Activated T-helper 17 cell treated with anti-CD3 and anti-CD28 coated beads, Interleukin-2, amount 50 U/mL, for 72 hours (primary cell): Measurements from ENCODE around the gene RXRA. TPM values are rescaled to one million over a fixed set of nuclear protein-coding genes. Genes with fewer than 3 reads are reported as not detected.

Source experiments
- ATAC-seq: fragments of 150-1000 bp; cut with Tn5 transposase; replicated peaks from 2 replicates; pipeline ENCODE4 v1.10.0; 2021; ENCODE audit warnings: mild to moderate bottlenecking, moderate library complexity
- H3K27ac Mint-ChIP-seq: one replicate; pipeline ENCODE4 v1.8.0; 2022; ENCODE audit warnings: mixed read lengths
- H3K27me3 Mint-ChIP-seq: one replicate; pipeline ENCODE4 v1.8.0; 2022; ENCODE audit warnings: mixed read lengths
- H3K36me3 Mint-ChIP-seq: one replicate; pipeline ENCODE4 v1.8.0; 2022; ENCODE audit warnings: low read depth, mild to moderate bottlenecking, mixed read lengths
- H3K4me1 Mint-ChIP-seq: one replicate; pipeline ENCODE4 v1.8.0; 2022; ENCODE audit warnings: mixed read lengths
- H3K4me3 Mint-ChIP-seq: one replicate; pipeline ENCODE4 v1.8.0; 2022; ENCODE audit warnings: mild to moderate bottlenecking, mixed read lengths
- H3K9me3 Mint-ChIP-seq: one replicate; pipeline ENCODE4 v1.8.0; 2022; ENCODE audit warnings: mixed read lengths
- total RNA-seq, 2 donors: library from RNA; stranded (reverse); gene quantifications; one replicate each; pipeline ENCODE4 v1.2.3, GENCODE V29; 2022

Gene RXRA
- total RNA-seq, 2 donors from 2014 or later: 4.2 to 41.6 TPM

DNA sequence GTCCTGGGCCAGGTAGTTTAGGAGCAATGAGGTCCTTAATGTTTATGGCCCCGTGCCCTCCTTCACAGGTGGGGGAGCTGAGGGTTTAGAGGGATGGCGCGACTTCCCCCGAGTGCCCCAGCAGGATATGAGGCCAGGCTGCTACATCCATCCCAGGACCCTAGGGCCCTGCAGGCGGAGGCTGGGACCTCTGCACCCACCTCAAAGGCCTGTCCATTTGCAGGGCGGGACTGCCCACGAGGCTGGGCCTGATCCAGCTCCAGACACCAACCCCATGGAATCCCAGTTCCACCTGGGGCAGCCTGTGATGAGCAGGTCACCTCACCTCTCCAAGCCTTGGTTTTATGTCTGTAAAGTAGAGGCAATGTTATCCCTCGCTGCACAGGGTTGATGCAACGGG, 142.1 kb downstream of the RXRA start:
- no peaks in the 10 kb centered on the region for H3K27me3 Mint-ChIP-seq
- H3K27ac Mint-ChIP-seq: no peak overlapping the region
- no peaks in the 10 kb centered on the region for H3K36me3 Mint-ChIP-seq
- H3K4me3 Mint-ChIP-seq: no peak overlapping the region
- no peaks in the 10 kb centered on the region for H3K4me1 Mint-ChIP-seq
- no peak for ATAC-seq
- no peaks in the 10 kb centered on the region for H3K9me3 Mint-ChIP-seq

- ATAC-seq: no peak
- H3K4me1 Mint-ChIP-seq: no peaks in the 10 kb centered on the region
- no peak overlapping the region for H3K27ac Mint-ChIP-seq
- H3K27me3 Mint-ChIP-seq: no peaks in the 10 kb centered on the region
- no peak overlapping the region for H3K4me3 Mint-ChIP-seq
- no peaks in the 10 kb centered on the region for H3K36me3 Mint-ChIP-seq
- H3K9me3 Mint-ChIP-seq: no peaks in the 10 kb centered on the region
Measured at GRCh38 chr9:134469041-134469875, 143.0 kb downstream of the RXRA start.

DNA sequence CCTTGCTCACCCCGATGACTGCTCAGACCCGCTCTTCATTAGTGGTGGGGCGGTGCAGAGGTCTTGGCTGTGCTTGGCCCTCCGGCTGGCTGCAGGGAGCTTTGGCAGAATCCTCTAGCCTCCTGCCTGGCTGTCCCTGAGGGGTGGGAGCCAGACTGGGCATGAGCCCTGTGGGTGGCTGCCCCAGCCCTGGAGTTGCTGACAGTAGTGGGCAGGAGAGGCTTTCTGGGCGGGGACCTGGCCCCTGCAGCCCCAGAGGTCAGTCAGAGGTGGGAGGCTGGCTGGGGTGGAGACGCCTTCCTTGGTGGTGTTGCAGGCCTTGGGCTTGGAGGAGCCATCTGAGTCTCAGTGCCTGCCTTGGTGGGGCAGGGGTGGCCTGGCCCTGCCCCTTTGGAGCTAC, 146.0 kb downstream of the RXRA start:
- H3K36me3 Mint-ChIP-seq: no peaks in the 10 kb centered on the region
- no peak overlapping the region for H3K4me3 Mint-ChIP-seq
- no peak for ATAC-seq
- no peaks in the 10 kb centered on the region for H3K9me3 Mint-ChIP-seq
- H3K4me1 Mint-ChIP-seq: no peaks in the 10 kb centered on the region
- H3K27me3 Mint-ChIP-seq: no peaks in the 10 kb centered on the region
- H3K27ac Mint-ChIP-seq: no peak overlapping the region

DNA sequence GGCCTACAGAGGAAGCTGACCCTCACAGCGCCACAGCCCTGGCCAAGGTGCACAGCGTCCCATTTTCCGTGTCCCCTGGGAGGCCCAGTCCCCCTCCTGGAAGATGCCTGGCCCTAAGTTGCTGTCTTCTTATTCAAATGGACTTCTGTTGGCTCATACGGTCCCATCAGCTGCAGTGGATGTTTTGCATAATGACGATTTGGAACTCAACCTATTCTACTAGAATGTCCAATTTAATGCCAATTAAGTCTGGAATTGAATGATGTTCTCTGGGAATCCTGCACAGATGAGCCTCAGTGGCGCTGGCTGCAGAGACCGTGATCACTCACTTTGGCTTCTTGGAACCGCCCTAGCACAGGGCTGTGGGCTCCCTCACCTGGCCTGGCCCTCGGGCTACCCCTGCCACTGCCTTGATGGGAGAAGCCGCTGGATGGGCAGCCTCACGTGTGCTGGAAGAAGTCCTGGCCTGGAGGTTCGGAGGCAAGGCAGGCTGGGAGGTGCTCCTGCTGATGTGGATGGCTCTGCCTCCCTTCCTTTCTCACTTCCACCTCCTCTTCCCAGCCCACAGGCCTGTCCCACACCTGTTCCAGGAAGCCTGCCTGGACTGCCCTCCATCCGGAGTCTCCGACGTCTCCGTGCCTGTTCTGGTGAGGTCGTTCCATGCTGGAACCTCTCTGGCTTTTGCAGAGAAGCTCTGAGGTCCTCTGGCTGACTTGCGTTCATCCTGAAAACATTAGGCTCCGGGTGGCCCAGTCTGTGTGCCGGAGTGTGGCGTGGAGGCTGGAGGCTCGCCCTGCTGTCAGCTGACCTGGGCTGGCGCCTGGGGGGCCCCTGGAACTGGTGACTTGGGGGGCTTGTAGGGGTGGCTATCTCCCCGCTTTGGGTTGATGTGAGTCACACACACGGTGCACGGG, 147.1 kb downstream of the RXRA start:
- H3K9me3 Mint-ChIP-seq: no peaks in the 10 kb centered on the region
- H3K36me3 Mint-ChIP-seq: no peaks in the 10 kb centered on the region
- no peak overlapping the region for H3K4me3 Mint-ChIP-seq
- no peak overlapping the region for H3K27ac Mint-ChIP-seq
- no peaks in the 10 kb centered on the region for H3K4me1 Mint-ChIP-seq
- no peak for ATAC-seq
- no peaks in the 10 kb centered on the region for H3K27me3 Mint-ChIP-seq

DNA sequence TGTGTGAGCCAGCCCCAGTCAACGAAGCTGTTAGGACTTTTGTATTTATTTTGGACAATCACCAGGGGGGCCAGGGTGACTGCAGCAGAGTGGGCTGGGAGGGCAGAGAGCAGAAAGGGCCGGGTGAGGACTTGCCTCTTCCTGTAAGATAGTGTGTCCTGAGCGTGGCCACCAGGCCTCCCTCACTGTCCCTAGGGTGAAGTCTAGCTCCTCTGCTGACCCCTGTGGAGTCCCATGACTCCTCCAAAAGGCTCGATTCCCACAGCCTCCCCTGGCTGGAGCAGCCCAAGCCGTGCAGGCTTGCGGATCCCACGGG, 147.8 kb downstream of the RXRA start:
- Mint-ChIP-seq H3K27ac (no peak overlapping the region), H3K4me1 (no peaks in the 10 kb centered on the region), H3K27me3 (no peaks in the 10 kb centered on the region), H3K4me3 (no peak overlapping the region), H3K9me3 (no peaks in the 10 kb centered on the region), H3K36me3 (no peaks in the 10 kb centered on the region)
- ATAC-seq: no peak

DNA sequence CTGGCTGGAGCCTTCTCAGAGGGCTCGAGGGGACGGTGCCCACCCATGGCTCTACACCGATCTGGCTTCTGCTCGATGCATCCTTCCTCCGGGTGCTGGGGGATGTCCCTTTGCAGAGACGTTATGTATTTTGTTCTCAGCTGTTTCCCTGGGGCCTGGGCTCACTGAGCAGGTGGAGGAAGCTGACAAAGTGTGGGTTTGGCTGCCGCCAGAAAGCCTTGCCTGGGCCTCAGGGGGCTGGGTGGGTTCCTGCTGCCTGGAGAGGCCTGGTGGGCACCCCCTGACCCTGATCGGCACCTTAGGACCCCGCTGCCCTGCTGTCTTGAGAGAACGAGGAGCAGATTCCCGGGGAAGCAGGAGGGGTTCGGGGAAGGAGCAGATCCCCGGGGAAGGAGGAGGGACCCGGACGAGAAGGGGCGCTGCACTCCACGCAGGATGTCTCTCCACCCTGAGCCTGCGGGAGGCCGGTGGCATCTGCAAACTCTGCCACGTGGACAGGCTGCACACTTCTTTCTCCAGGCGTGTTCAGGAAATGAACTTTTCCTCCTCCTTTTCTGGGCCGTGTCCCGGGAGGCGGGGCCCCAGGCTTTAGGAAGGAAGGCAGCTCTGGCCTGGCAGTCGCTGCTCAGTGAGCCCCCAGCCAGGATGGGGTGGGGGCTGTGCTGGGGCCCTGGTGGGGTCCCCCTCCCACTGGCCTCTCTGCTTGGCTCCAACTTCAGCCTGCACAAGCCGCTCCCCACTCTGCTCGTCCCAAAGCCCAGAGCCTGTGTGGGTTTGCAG, 148.9 kb downstream of the RXRA start:
- H3K4me3 Mint-ChIP-seq: no peak overlapping the region
- no peak for ATAC-seq
- no peaks in the 10 kb centered on the region for H3K36me3 Mint-ChIP-seq
- no peaks in the 10 kb centered on the region for H3K4me1 Mint-ChIP-seq
- no peaks in the 10 kb centered on the region for H3K9me3 Mint-ChIP-seq
- H3K27me3 Mint-ChIP-seq: no peaks in the 10 kb centered on the region
- H3K27ac Mint-ChIP-seq: no peak overlapping the region

DNA sequence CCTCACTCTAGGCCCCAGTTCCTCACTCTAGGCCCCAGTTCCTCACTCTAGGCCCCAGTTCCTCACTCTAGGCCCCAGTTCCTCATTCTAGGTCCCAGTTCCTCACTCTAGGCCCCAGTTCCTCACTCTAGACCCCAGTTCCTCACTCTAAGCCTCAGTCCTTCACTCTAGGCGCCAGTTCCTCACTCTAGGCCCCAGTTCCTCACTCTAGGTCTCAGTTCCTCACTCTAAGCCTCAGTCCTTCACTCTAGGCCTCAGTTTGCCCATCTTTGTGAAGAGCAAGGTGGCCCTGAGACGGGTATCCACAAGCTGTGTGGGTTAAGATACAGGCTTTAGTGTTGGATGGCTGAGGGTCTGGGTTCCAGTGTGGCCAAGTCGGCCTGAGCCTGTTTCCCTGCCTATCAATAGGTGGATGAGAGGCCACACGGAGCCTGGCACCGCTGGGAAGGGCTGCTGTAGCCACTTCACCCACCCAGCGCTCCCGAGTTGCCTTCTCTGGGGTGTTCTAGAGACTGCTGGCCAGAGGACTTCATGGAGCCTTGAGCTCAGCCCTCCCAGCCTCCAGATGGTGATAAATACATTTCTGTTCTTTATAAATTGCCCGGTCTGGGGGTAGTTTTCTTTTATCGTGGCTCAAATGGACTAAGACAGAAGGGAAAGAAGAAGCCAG, 150.2 kb downstream of the RXRA start:
- no peak overlapping the region for H3K4me3 Mint-ChIP-seq
- H3K27ac Mint-ChIP-seq: peak overlapping the region; percentile 68
- no peaks in the 10 kb centered on the region for H3K36me3 Mint-ChIP-seq
- no peak for ATAC-seq
- no peaks in the 10 kb centered on the region for H3K27me3 Mint-ChIP-seq
- no peaks in the 10 kb centered on the region for H3K9me3 Mint-ChIP-seq
- H3K4me1 Mint-ChIP-seq: no peaks in the 10 kb centered on the region

DNA sequence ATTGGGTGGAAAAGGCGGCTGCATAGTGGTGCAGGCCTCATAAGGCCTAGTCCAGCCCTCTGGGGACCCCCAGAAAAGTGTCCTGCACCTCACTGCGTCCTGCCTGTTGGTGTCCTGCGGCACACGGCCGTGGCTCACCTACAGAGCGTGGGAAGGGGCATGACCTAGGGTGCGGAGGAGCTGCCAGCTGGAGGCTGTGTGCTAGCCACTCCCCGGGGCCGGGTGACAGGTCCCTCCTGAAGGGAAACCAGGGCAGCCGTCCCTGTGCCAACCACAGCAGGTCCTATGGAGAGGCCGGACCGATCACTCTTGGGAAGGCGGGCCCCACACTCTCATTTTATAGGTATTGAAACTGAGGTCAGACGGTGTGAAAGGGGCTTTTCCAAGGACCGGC, 150.7 kb downstream of the RXRA start:
- Mint-ChIP-seq H3K4me1 (no peaks in the 10 kb centered on the region), H3K36me3 (no peaks in the 10 kb centered on the region), H3K9me3 (no peaks in the 10 kb centered on the region), H3K4me3 (no peak overlapping the region), H3K27me3 (no peaks in the 10 kb centered on the region), H3K27ac (peak overlapping the region; percentile 68)
- no peak for ATAC-seq

DNA sequence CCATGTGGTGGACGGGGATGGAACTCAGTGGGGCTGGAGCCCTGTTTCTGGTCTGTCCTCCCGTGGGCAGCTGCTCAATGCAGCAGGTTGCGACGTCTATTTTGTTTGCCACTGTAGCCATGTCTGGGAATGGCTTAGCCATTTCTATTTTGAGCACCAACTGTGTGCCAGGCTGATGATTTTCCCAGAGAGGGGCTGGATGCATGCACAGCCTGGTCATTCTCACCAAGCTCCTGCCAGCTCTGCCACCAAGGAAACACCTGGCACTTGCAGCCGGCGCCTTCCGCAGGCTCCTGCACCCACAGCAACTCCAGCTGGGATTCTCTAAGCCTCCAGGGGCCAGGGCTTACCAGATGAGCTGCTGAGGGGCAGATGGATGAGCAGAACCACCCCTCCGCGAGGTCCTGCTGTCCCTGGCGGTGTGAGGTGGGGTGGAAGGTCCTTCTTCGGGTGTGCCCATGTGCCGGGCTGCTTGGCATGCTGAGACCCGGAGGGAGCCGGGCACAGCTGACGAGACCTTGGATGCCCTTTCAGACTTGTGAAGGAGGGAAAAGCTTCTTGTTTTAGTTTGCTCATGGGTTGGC, 151.2 kb downstream of the RXRA start:
- Mint-ChIP-seq H3K4me1 (no peaks in the 10 kb centered on the region), H3K4me3 (no peak overlapping the region), H3K27me3 (no peaks in the 10 kb centered on the region), H3K9me3 (no peaks in the 10 kb centered on the region), H3K27ac (no peak overlapping the region), H3K36me3 (no peaks in the 10 kb centered on the region)
- no peak for ATAC-seq

GRCh38 chr9:134477927-134478326, 151.7 kb downstream of the RXRA start:
- Mint-ChIP-seq H3K9me3 (no peaks in the 10 kb centered on the region), H3K4me3 (no peak overlapping the region), H3K27ac (peak overlapping the region; percentile 39), H3K4me1 (no peaks in the 10 kb centered on the region), H3K27me3 (no peaks in the 10 kb centered on the region), H3K36me3 (no peaks in the 10 kb centered on the region)
- no peak for ATAC-seq

- Mint-ChIP-seq H3K36me3 (no peaks in the 10 kb centered on the region), H3K9me3 (no peaks in the 10 kb centered on the region), H3K4me3 (no peak overlapping the region), H3K27me3 (no peaks in the 10 kb centered on the region), H3K27ac (no peak overlapping the region), H3K4me1 (no peaks in the 10 kb centered on the region)
- no peak for ATAC-seq
Measured at GRCh38 chr9:134481762-134482161, 155.5 kb downstream of the RXRA start.

GRCh38 chr9:134482226-134482625, 156.0 kb downstream of the RXRA start:
- Mint-ChIP-seq H3K4me3 (no peak overlapping the region), H3K9me3 (no peaks in the 10 kb centered on the region), H3K4me1 (no peaks in the 10 kb centered on the region), H3K36me3 (no peaks in the 10 kb centered on the region), H3K27ac (no peak overlapping the region), H3K27me3 (no peaks in the 10 kb centered on the region)
- no peak for ATAC-seq

DNA sequence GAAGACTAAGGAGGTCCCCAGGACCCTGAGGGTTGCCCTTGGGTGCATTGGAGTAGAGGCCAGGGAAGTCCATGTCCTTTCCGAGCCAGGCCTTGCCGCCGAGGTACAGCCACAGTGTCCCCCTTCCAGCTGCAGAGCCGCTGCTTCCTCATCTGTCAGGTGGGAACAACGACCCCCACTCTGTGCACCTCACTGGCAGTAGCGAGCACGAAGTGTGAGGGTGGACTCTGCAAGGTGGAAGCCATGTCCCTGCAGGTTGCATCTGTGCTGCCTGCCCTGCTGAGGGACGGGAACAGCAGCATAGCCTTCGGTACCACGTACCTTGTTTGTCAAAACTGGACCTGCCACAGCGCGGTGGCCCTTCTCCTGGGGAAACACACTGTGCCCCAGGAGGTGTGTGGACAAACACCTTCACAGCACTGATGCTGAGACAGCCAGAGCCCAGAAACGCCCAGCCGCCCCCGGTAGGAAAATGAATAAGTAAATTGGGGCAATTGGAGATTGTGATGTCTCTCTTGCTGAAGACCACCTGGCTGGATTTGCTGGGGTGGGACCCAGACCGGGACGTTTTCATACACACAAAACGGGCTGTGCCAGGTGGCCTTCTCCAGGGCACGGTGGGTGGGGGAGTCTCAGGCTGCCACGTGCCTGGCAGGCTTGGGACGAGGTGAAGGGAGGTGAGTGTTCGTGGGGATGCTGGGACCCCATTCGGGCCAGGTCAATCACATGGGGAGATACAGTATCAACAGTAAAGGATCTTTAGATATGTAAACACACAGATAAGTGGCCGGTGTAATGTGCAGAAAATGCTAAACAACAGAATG, 157.3 kb downstream of the RXRA start:
- Mint-ChIP-seq H3K27ac (no peak overlapping the region), H3K27me3 (no peaks in the 10 kb centered on the region), H3K4me1 (no peaks in the 10 kb centered on the region), H3K4me3 (no peak overlapping the region), H3K36me3 (no peaks in the 10 kb centered on the region), H3K9me3 (no peaks in the 10 kb centered on the region)
- no peak for ATAC-seq
